ENCODE measurements around the gene P2RX5. TPM values are rescaled to one million over a fixed set of nuclear protein-coding genes. Genes with fewer than 3 reads are reported as not detected.
A peak's percentile ranks its signal among the peaks of the same experiment; 100 is the strongest.

The P2RX5 gene
- total and polyA plus RNA-seq, 10 of the 15 experiments (the other 5 are each of a cell fraction or from before 2014, with no cell fraction given): 6.9 to 28.8 (median 19.5) TPM

GRCh38 chr17:3682033-3682432 lies 13.9 kb downstream of the P2RX5 start:
- Histone ChIP-seq H3K36me3 (ENCODE audit: control insufficient read depth in 2 of 2, insufficient read depth in 2 of 2, low read length in 1 of 2) (peaks cover 0 to 4% of the 10 kb centered on the region in 2 experiments; a peak in 2 of 4 replicates), H3K9me3 (replicated peaks; ENCODE audit: control insufficient read depth, insufficient read depth, low read length) (no peaks in the 10 kb centered on the region), H3K4me1 (ENCODE audit: control insufficient read depth, insufficient read depth, low read length) (peaks cover 6% of the 10 kb centered on the region; the same call in 1 of the 2 replicates), H2AFZ (ENCODE audit: control insufficient read depth, low read depth, low read length) (no peak overlapping the region), H3K4me2 (ENCODE audit: control insufficient read depth, insufficient read depth) (no peak overlapping the region), H3K79me2 (ENCODE audit: control insufficient read depth, insufficient read depth, low read length) (no peaks in the 10 kb centered on the region), H3K4me3 (no peak overlapping the region), H3K27ac (ENCODE audit: control insufficient read depth, insufficient read depth) (no peak overlapping the region), H3K27me3 (replicated peaks in 1 of 2; ENCODE audit: control insufficient read depth in 2 of 2, insufficient read depth in 2 of 2, low read length in 1 of 2) (no peaks in the 10 kb centered on the region), H4K20me1 (ENCODE audit: control insufficient read depth, insufficient read depth) (no peaks in the 10 kb centered on the region), H3K9ac (ENCODE audit: control insufficient read depth, insufficient read depth, low read length) (no peak overlapping the region)
- FAIRE-seq (no peak), DNase-seq (ENCODE audit: low read depth, low spot score) (no peak), ATAC-seq (no peak)
- ChIA-PET POLR2A (interaction anchor here (0.5 kb wide), 1 partner anchor 130 kb away, joined by 6 read pairs; no protein-coding TSS in a partner anchor), SMC1A (ENCODE audit: uncharacterized antibody, unreplicated experiment) (interaction anchor here (1.5 to 2.7 kb wide), 3 partner anchors 51 to 145 kb away, joined by 7 to 17 read pairs (median 13); no protein-coding TSS in a partner anchor), CTCF (interaction anchor here (0.5 to 5.1 kb wide), 13 partner anchors 10 to 212 kb away, joined by 3 to 105 read pairs (median 6); partner anchors contain the start of gene HASPIN), RAD21 (ENCODE audit: unreplicated experiment) (interaction anchor here (0.8 to 2.7 kb wide), 5 partner anchors 45 to 146 kb away, joined by 4 to 24 read pairs (median 5); no protein-coding TSS in a partner anchor)
- in situ Hi-C loops (cut with MboI): loop anchor here (5.0 kb wide), 1 partner anchor 140 kb away; no protein-coding TSS in a partner anchor
- intact Hi-C loops (cut with micrococcal nuclease; ENCODE audit: unreplicated experiment): loop anchor here (2.0 kb wide), 2 partner anchors 51 to 145 kb away; no protein-coding TSS in a partner anchor
- TF ChIP-seq POLR2A (IDR thresholded peaks at IDR 0.05; ENCODE audit: low read depth, low read length) (peak; percentile 45), PAX8 (IDR thresholded peaks at IDR 0.05) (no peak)
- BruUV-seq (replicated peaks): no TSS peak
- 88% methylated on average over 12 of the region's 12 CpGs for WGBS (ENCODE audit: insufficient coverage, insufficient replicate concordance, low lambda C conversion rate, missing lambda C conversion rate)

GRCh38 chr17:3681565-3681964 lies 14.4 kb downstream of the P2RX5 start:
- intact Hi-C loops (cut with micrococcal nuclease; ENCODE audit: unreplicated experiment): no loop called here
- no peaks in the 10 kb centered on the region for H3K9me3 ChIP-seq (replicated peaks; ENCODE audit: control insufficient read depth, insufficient read depth, low read length)
- no peaks in the 10 kb centered on the region for H3K27me3 ChIP-seq (replicated peaks in 1 of 2; ENCODE audit: control insufficient read depth in 2 of 2, insufficient read depth in 2 of 2, low read length in 1 of 2)
- no peaks in the 10 kb centered on the region for H4K20me1 ChIP-seq (ENCODE audit: control insufficient read depth, insufficient read depth)
- H3K27ac ChIP-seq (ENCODE audit: control insufficient read depth, insufficient read depth): no peak overlapping the region
- no peak for DNase-seq (ENCODE audit: low read depth, low spot score)
- H3K4me1 ChIP-seq (ENCODE audit: control insufficient read depth, insufficient read depth, low read length): peaks cover 6% of the 10 kb centered on the region; the same call in 1 of the 2 replicates
- FAIRE-seq: no peak
- RAD21 ChIA-PET (ENCODE audit: unreplicated experiment): interaction anchor here (1.6 to 2.7 kb wide), 2 partner anchors 51 to 56 kb away, joined by 12 to 24 read pairs; no protein-coding TSS in a partner anchor
- in situ Hi-C loops (cut with MboI): loop anchor here (5.0 kb wide), 1 partner anchor 141 kb away; no protein-coding TSS in a partner anchor
- SMC1A ChIA-PET (ENCODE audit: uncharacterized antibody, unreplicated experiment): interaction anchor here (2.7 kb wide), 1 partner anchor 56 kb away, joined by 17 read pairs; no protein-coding TSS in a partner anchor
- WGBS (ENCODE audit: insufficient coverage, insufficient replicate concordance, low lambda C conversion rate, missing lambda C conversion rate): 88% methylated on average over 20 of the region's 20 CpGs
- no peaks in the 10 kb centered on the region for H3K79me2 ChIP-seq (ENCODE audit: control insufficient read depth, insufficient read depth, low read length)
- CTCF ChIA-PET: interaction anchor here (1.9 to 5.1 kb wide), 3 partner anchors 12 to 145 kb away, joined by 10 to 105 read pairs (median 26); no protein-coding TSS in a partner anchor
- BruUV-seq (replicated peaks): no TSS peak
- no peak overlapping the region for H3K4me3 ChIP-seq
- H3K9ac ChIP-seq (ENCODE audit: control insufficient read depth, insufficient read depth, low read length): no peak overlapping the region
- POLR2A ChIA-PET: interaction anchor here (0.5 kb wide), 1 partner anchor 129 kb away, joined by 6 read pairs; no protein-coding TSS in a partner anchor
- H2AFZ ChIP-seq (ENCODE audit: control insufficient read depth, low read depth, low read length): no peak overlapping the region
- no peak for ATAC-seq
- no peak overlapping the region for H3K4me2 ChIP-seq (ENCODE audit: control insufficient read depth, insufficient read depth)
- peaks cover 0 to 4% of the 10 kb centered on the region in 2 experiments; a peak in 2 of 4 replicates for H3K36me3 ChIP-seq (ENCODE audit: control insufficient read depth in 2 of 2, insufficient read depth in 2 of 2, low read length in 1 of 2)
- no peak for TF ChIP-seq RUNX3 (IDR thresholded peaks at IDR 0.05; ENCODE audit: low read length)
- TF ChIP-seq POLR2AphosphoS2 (IDR thresholded peaks at IDR 0.05; ENCODE audit: low read depth, low read length): no peak
- no peak for TF ChIP-seq MYB (IDR thresholded peaks at IDR 0.05; ENCODE audit: borderline replicate concordance, low read depth, low read length)
- no peak for TF ChIP-seq BACH1 (IDR thresholded peaks at IDR 0.05; ENCODE audit: borderline replicate concordance)
- no peak for TF ChIP-seq FOXM1 (IDR thresholded peaks at IDR 0.05; ENCODE audit: low read depth, low read length)
- no peak for TF ChIP-seq HDAC6 (IDR thresholded peaks at IDR 0.05; ENCODE audit: unreplicated experiment)
- TF ChIP-seq TCF7 (IDR thresholded peaks at IDR 0.05; ENCODE audit: borderline replicate concordance): no peak
- no peak for TF ChIP-seq IRF4 (IDR thresholded peaks at IDR 0.05; ENCODE audit: low read depth, low read length)
- no peak for TF ChIP-seq ZNF217 (IDR thresholded peaks at IDR 0.05)
- TF ChIP-seq ZNF622 (IDR thresholded peaks at IDR 0.05): no peak
- TF ChIP-seq REST (IDR thresholded peaks at IDR 0.05; ENCODE audit: low read depth, low read length): no peak
- no peak for TF ChIP-seq RFX5 (IDR thresholded peaks at IDR 0.05; ENCODE audit: low read depth, low read length)
